ENCODE results near the gene CTNNA3. TPM values are rescaled to one million over a fixed set of nuclear protein-coding genes. Genes with fewer than 3 reads are reported as not detected.

The CTNNA3 gene
- polyA plus RNA-seq, 1 donor from 2014 or later, result 0.14 TPM

DNA sequence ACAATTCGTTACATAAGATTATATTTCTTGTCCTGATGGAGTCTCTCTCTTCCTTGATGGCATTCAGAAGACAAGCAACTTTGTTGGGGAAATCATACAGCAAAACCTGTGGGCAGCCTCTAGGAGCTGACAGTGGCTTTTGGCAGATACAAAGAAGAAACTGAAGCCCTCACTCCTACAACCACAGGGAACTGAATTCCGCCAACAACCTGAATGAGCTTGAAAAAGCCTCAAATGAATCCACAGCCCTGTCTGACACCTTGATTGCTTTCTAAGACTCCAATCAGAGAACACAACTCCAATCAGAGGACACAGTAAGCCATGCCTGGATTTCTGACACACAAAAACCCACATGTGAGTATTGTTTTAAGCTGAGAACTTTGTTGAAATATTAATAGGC is 1346.9 kb downstream of the CTNNA3 start:
- Histone ChIP-seq H2AFZ (ENCODE audit: low read depth, low read length) (no peak overlapping the region), H3K4me2 (ENCODE audit: low read length) (no peak overlapping the region), H3K4me3 (ENCODE audit: low read length) (no peak overlapping the region), H3K9ac (ENCODE audit: low read length) (no peak overlapping the region), H3K27me3 (ENCODE audit: insufficient read depth, low read depth, low read length) (no peaks in the 10 kb centered on the region), H3K79me2 (replicated peaks; ENCODE audit: insufficient read depth, low read length) (no peaks in the 10 kb centered on the region), H4K20me1 (ENCODE audit: insufficient read depth) (no peaks in the 10 kb centered on the region), H3K9me3 (ENCODE audit: low read length) (no peaks in the 10 kb centered on the region), H3F3A (ENCODE audit: insufficient read depth, low read length, poor library complexity, severe bottlenecking) (no peaks in the 10 kb centered on the region), H3K27ac (ENCODE audit: low read length) (no peak overlapping the region), H3K9me2 (ENCODE audit: insufficient read depth, low read length) (no peaks in the 10 kb centered on the region), H3K36me3 (ENCODE audit: insufficient read depth, low read length) (no peaks in the 10 kb centered on the region)
- TF ChIP-seq MXI1 (conservative IDR thresholded peaks at IDR 0.05; ENCODE audit: poor library complexity, severe bottlenecking) (no peak), SMC3 (conservative IDR thresholded peaks at IDR 0.05; ENCODE audit: poor library complexity) (no peak), TAF1 (IDR thresholded peaks at IDR 0.05; ENCODE audit: low read depth) (no peak), RAD21 (conservative IDR thresholded peaks at IDR 0.05) (no peak), POLR2AphosphoS5 (IDR thresholded peaks at IDR 0.05) (no peak), EP300 (conservative IDR thresholded peaks at IDR 0.05; ENCODE audit: poor library complexity, severe bottlenecking) (no peak), EZH2 (IDR thresholded peaks at IDR 0.05; ENCODE audit: borderline replicate concordance, insufficient read depth, low read length, poor library complexity, severe bottlenecking) (no peak)
- TF ChIP-seq, protein P1, sequence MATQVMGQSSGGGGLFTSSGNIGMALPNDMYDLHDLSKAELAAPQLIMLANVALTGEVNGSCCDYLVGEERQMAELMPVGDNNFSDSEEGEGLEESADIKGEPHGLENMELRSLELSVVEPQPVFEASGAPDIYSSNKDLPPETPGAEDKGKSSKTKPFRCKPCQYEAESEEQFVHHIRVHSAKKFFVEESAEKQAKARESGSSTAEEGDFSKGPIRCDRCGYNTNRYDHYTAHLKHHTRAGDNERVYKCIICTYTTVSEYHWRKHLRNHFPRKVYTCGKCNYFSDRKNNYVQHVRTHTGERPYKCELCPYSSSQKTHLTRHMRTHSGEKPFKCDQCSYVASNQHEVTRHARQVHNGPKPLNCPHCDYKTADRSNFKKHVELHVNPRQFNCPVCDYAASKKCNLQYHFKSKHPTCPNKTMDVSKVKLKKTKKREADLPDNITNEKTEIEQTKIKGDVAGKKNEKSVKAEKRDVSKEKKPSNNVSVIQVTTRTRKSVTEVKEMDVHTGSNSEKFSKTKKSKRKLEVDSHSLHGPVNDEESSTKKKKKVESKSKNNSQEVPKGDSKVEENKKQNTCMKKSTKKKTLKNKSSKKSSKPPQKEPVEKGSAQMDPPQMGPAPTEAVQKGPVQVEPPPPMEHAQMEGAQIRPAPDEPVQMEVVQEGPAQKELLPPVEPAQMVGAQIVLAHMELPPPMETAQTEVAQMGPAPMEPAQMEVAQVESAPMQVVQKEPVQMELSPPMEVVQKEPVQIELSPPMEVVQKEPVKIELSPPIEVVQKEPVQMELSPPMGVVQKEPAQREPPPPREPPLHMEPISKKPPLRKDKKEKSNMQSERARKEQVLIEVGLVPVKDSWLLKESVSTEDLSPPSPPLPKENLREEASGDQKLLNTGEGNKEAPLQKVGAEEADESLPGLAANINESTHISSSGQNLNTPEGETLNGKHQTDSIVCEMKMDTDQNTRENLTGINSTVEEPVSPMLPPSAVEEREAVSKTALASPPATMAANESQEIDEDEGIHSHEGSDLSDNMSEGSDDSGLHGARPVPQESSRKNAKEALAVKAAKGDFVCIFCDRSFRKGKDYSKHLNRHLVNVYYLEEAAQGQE (IDR thresholded peaks at IDR 0.05; ENCODE audit: borderline replicate concordance), result no peak
- TF ChIP-seq, protein P2, sequence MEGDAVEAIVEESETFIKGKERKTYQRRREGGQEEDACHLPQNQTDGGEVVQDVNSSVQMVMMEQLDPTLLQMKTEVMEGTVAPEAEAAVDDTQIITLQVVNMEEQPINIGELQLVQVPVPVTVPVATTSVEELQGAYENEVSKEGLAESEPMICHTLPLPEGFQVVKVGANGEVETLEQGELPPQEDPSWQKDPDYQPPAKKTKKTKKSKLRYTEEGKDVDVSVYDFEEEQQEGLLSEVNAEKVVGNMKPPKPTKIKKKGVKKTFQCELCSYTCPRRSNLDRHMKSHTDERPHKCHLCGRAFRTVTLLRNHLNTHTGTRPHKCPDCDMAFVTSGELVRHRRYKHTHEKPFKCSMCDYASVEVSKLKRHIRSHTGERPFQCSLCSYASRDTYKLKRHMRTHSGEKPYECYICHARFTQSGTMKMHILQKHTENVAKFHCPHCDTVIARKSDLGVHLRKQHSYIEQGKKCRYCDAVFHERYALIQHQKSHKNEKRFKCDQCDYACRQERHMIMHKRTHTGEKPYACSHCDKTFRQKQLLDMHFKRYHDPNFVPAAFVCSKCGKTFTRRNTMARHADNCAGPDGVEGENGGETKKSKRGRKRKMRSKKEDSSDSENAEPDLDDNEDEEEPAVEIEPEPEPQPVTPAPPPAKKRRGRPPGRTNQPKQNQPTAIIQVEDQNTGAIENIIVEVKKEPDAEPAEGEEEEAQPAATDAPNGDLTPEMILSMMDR (IDR thresholded peaks at IDR 0.05; ENCODE audit: poor library complexity, severe bottlenecking), result no peak

DNA sequence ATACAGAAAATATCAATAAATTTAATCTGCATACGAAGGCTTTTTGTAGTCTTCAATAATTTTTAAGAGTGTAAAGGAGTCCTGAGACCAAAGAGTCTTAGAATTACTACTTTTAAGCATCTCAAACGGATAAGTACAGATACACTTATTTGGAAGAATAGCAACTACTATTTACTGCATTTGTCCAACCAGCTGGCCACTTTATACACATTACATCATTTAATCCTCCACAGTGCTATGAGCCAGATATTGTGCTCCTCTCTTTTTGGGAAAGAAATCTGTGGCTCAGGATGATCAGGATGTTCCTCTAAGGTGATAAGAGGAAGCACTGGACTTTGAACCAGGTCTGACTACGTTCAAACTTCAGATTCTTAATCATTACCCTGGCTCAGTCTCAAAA is 1358.8 kb downstream of the CTNNA3 start:
- TF ChIP-seq EZH2 (IDR thresholded peaks at IDR 0.05; ENCODE audit: borderline replicate concordance, insufficient read depth, low read length, poor library complexity, severe bottlenecking) (no peak), TAF1 (IDR thresholded peaks at IDR 0.05; ENCODE audit: low read depth) (no peak), SMC3 (conservative IDR thresholded peaks at IDR 0.05; ENCODE audit: poor library complexity) (no peak), MXI1 (conservative IDR thresholded peaks at IDR 0.05; ENCODE audit: poor library complexity, severe bottlenecking) (no peak), POLR2AphosphoS5 (IDR thresholded peaks at IDR 0.05) (no peak), RAD21 (conservative IDR thresholded peaks at IDR 0.05) (no peak), EP300 (conservative IDR thresholded peaks at IDR 0.05; ENCODE audit: poor library complexity, severe bottlenecking) (no peak)
- TF ChIP-seq, protein P1 (IDR thresholded peaks at IDR 0.05; ENCODE audit: borderline replicate concordance), result no peak
- TF ChIP-seq, protein P2 (IDR thresholded peaks at IDR 0.05; ENCODE audit: poor library complexity, severe bottlenecking), result no peak
- H3K27me3 ChIP-seq (ENCODE audit: insufficient read depth, low read depth, low read length), result no peaks in the 10 kb centered on the region
- H3K79me2 ChIP-seq (replicated peaks; ENCODE audit: insufficient read depth, low read length), result no peaks in the 10 kb centered on the region
- no peaks in the 10 kb centered on the region for H3F3A ChIP-seq (ENCODE audit: insufficient read depth, low read length, poor library complexity, severe bottlenecking)
- H2AFZ ChIP-seq (ENCODE audit: low read depth, low read length), result no peak overlapping the region
- H3K4me2 ChIP-seq (ENCODE audit: low read length), result no peak overlapping the region
- no peaks in the 10 kb centered on the region for H4K20me1 ChIP-seq (ENCODE audit: insufficient read depth)
- no peaks in the 10 kb centered on the region for H3K9me2 ChIP-seq (ENCODE audit: insufficient read depth, low read length)
- H3K9me3 ChIP-seq (ENCODE audit: low read length), result no peaks in the 10 kb centered on the region
- H3K9ac ChIP-seq (ENCODE audit: low read length), result no peak overlapping the region
- no peaks in the 10 kb centered on the region for H3K36me3 ChIP-seq (ENCODE audit: insufficient read depth, low read length)
- no peak overlapping the region for H3K4me3 ChIP-seq (ENCODE audit: low read length)
- H3K27ac ChIP-seq (ENCODE audit: low read length), result no peak overlapping the region
